GM18951 (cell line): ENCODE data around the gene MBNL2.

Source experiments
- POLR2A ChIP-seq: IDR thresholded peaks from 4 replicates; pipeline ENCODE4 v1.6.1; 2011; ENCODE audit warnings: mild to moderate bottlenecking; ENCODE audit not compliant: insufficient read length, insufficient read depth; ENCODE audit errors: extremely low read depth
- in situ Hi-C: fragments of 300-500 bp; cut with MboI; formaldehyde crosslinking; loops from one replicate; pipeline ENCODE4 v1.12.0; 2022; ENCODE audit warnings: low sequenced_read_pairs, mixed read lengths, inconsistent platforms; ENCODE audit not compliant: unreplicated experiment

MBNL2 gene

DNA sequence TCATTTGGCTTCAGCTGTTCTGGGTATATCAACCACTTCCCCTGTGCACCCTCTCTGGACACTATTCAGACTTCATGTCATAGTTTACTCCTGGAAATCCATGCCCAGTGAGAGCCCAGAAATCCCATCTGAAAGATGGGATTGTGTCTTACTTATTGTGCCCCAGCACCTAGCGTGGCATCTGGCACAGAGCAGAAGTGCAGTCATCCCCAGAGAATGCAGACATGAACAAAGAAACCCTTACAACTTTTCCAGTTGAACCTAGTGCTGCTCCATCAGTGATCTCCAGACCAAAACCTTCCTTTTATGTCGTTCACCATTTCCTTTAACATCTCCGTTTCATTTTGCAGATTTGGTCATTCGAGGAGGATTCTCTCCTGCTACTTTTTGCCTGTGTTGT is 60.6 kb downstream of the MBNL2 start:
- TF ChIP-seq POLR2A, result no peak
- in situ Hi-C loops, result no loop called here

DNA sequence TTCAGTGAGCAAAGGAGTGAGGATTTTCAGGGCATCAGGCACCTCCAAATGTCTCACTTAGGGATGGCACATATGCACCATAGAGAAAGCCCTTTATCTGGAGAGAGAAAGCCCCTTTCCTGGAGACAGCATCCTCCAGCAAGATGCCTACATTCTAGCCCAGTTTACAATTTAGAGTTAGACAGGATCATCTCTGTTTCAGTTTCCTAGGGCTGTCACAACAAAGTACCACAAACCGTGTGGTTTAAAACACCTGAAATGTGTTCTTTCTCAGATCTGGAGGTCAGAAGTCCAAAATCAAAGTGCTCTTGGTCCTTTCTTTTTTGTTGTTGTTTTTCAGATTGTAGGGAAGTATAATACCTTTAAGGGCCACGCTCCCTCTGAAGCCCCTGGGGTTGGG is 61.8 kb downstream of the MBNL2 start:
- TF ChIP-seq POLR2A, result no peak
- in situ Hi-C loops, result no loop called here

GRCh38 chr13:97284558-97284957 is 62.4 kb downstream of the MBNL2 start:
- in situ Hi-C loops, result no loop called here
- no peak for TF ChIP-seq POLR2A

GRCh38 chr13:97285221-97285955 is 63.3 kb downstream of the MBNL2 start:
- in situ Hi-C loops, result no loop called here
- no peak for TF ChIP-seq POLR2A

DNA sequence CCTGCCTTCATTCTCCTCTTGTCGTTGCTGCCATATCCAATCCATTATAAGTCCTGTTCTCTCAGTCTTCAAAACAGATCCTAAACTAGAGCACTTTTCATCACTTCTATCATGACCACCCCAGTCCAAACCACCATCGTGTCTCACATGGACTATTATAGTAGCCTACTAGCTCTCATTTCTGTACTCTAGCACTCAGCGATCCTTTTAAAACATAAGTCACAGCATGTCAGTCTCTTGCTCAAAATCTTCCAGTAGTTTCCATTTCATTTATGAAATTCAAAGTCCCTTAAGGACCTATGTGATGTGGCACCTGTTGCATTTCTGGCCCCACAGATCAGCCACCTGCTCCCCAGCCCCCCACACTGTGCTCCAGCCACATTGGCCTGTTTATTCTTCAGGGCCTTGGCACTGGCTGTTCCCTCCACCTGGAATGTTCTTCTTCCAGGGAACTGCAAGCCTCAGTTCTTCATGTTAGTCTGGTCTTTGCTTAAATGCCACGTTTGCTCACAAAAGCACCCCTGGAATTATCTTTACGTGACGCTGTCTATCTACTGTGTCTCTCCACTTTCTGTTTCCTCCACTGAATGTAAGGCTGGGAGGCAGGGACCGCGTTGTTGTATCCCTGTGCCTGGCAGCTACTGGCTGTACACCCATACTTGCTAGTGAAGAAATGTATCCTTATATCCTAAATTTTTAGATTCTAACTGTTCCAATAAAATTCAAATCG is 64.3 kb downstream of the MBNL2 start:
- no peak for TF ChIP-seq POLR2A
- in situ Hi-C loops, result no loop called here

DNA sequence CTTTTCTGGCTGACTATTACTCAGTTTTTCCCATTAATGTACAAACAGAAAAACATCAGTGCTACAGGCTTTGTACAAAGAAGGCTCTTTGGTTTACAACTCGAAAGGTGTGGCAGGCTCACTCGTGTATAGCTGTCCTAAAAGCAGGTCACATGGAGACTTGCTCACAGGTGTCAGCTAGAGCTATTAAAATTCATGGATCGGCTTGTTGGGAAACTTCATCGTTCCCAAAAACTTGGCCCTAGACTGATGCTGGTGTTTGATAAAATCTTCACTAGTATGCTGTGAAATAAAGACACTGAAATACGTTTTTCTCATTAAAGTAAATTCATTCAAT is 64.9 kb downstream of the MBNL2 start:
- no peak for TF ChIP-seq POLR2A
- in situ Hi-C loops, result no loop called here

GRCh38 chr13:97288486-97288900 is 66.4 kb downstream of the MBNL2 start:
- in situ Hi-C loops, result no loop called here
- no peak for TF ChIP-seq POLR2A

- in situ Hi-C loops, result no loop called here
- no peak for TF ChIP-seq POLR2A
These were observed 67.6 kb downstream of the MBNL2 start for GRCh38 chr13:97289514-97290298.

GRCh38 chr13:97295283-97296182 is 73.4 kb downstream of the MBNL2 start:
- in situ Hi-C loops, result no loop called here

DNA sequence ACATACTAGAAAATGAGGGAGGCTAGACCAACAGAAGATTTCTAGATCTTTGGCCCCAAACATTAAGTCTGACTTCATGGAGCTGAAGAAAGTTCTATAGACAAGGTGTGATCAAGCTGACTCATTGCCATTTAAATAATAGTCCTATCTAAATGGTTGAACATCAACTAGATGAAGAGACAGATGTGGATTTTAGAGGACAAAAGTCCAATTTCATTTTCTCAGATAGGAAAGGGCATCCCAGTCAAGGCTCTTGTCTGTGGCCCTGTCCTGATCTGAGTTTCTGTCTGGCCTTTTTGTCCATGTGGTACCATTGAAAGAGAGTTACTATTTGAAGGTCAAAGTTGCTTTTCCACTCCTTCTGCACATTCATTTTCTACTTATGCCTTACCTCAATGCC is 74.6 kb downstream of the MBNL2 start:
- in situ Hi-C loops, result no loop called here
- no peak for TF ChIP-seq POLR2A

More at GRCh38 chr13:97295283-97296182, 73.4 kb downstream of the MBNL2 start:
- TF ChIP-seq POLR2A, result no peak

DNA sequence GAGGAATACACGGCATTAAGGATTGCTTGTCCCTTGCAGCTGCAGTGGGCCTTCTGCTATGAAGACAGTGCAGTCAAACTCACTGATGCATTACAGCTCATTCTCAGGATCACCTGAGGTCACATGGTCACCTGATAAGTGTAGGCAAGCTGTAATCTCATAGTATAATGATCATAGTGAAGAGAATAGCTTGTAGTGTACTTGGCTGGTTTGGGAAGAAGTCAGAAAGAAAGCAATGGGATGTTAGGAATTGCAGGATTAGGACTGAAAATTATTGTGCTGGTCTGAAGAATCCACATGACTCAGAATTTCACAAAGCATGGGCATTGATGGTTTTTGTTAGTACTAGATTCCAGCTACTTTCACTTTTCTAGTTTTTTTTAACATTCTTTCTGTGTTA is 76.7 kb downstream of the MBNL2 start:
- no peak for TF ChIP-seq POLR2A
- in situ Hi-C loops, result no loop called here

GRCh38 chr13:97300871-97301270 is 78.7 kb downstream of the MBNL2 start:
- in situ Hi-C loops, result no loop called here

GRCh38 chr13:97301382-97302095 is 79.4 kb downstream of the MBNL2 start:
- in situ Hi-C loops, result no loop called here
- no peak for TF ChIP-seq POLR2A

More at GRCh38 chr13:97300871-97301270, 78.7 kb downstream of the MBNL2 start:
- no peak for TF ChIP-seq POLR2A
